Cardiac septum (tissue), 1 donor: Measurements from ENCODE around the gene ACP5. TPM values are rescaled to one million over a fixed set of nuclear protein-coding genes. Genes with fewer than 3 reads are reported as not detected.

Source experiments
- total RNA-seq: library from RNA; stranded (reverse); fragmentation: NEBNext Ultra II Directional; extraction: Animal tissue kit (Norgen Biotek cat#: 25700); gene quantifications from one replicate; pipeline ENCODE4 v1.2.1, GENCODE V29; 2021
- donor health status: DM: no; HTN: no; CAD: no.

Gene ACP5
- total RNA-seq, 1 donor from 2014 or later = 1.5 TPM

Other genes with a start within 250 kb of the ACP5 start
- 7.4 TPM for gene RAB3D, start 238.0 kb downstream of the ACP5 start, total RNA-seq
- gene TMEM205, start 231.4 kb downstream of the ACP5 start, total RNA-seq = 75.7 TPM
- 24.2 TPM for gene CCDC159, start 231.1 kb downstream of the ACP5 start, total RNA-seq
- 19.3 TPM for gene PLPPR2, start 222.2 kb downstream of the ACP5 start, total RNA-seq
- 1.3 TPM for gene SWSAP1, start 203.0 kb downstream of the ACP5 start, total RNA-seq
- gene EPOR, start 193.3 kb downstream of the ACP5 start, total RNA-seq = 5.6 TPM
- 5.8 TPM for gene RGL3, start 158.3 kb downstream of the ACP5 start, total RNA-seq
- 0.43 TPM for gene ODAD3, start 142.5 kb downstream of the ACP5 start, total RNA-seq
- gene PRKCSH, start 142.0 kb downstream of the ACP5 start, total RNA-seq = 100 TPM
- 0.89 TPM for gene ELAVL3, start 96.6 kb downstream of the ACP5 start, total RNA-seq
- 5.3 TPM for gene ZNF653, start 71.8 kb downstream of the ACP5 start, total RNA-seq
- gene ECSIT, start 48.5 kb downstream of the ACP5 start, total RNA-seq = 92.9 TPM
- gene CNN1, start 38.8 kb downstream of the ACP5 start, total RNA-seq = 236 TPM
- 32.1 TPM for gene ELOF1, start 18.4 kb downstream of the ACP5 start, total RNA-seq
- gene ZNF627, start 19.8 kb upstream of the ACP5 start, total RNA-seq = 6.4 TPM
- 2.3 TPM for gene ZNF823, start 161.3 kb upstream of the ACP5 start, total RNA-seq
- gene ZNF441, start 189.4 kb upstream of the ACP5 start, total RNA-seq = 5.8 TPM
- 1.8 TPM for gene ZNF491, start 220.9 kb upstream of the ACP5 start, total RNA-seq
- 5.4 TPM for gene ZNF440, start 236.6 kb upstream of the ACP5 start, total RNA-seq